Hepatocyte (in vitro differentiated cells): ENCODE results near the gene ING5. TPM values are rescaled to one million over a fixed set of nuclear protein-coding genes. Genes with fewer than 3 reads are reported as not detected.

Experiments
- DNase-seq: peaks from one replicate; pipeline ENCODE4 v3.0.0-alpha.2; 2016; ENCODE audit warnings: low spot score
- H2AFZ ChIP-seq: fragments of 200-600 bp; sonication (generic); 2 replicates; pipeline ENCODE4 v1.6.0; 2016; ENCODE audit warnings: antibody characterized with exemption, mild to moderate bottlenecking
- H3K27ac ChIP-seq: fragments of 200-600 bp; sonication (generic); 2 replicates; pipeline ENCODE4 v1.5.1; 2016; ENCODE audit warnings: mild to moderate bottlenecking
- H3K27me3 ChIP-seq: fragments of 200-600 bp; sonication (generic); 2 replicates; pipeline ENCODE4 v1.6.1; 2016
- H3K36me3 ChIP-seq: fragments of 200-600 bp; sonication (generic); replicated peaks from 2 replicates; pipeline ENCODE4 v1.5.1; 2016; ENCODE audit warnings: low read depth; ENCODE audit not compliant: insufficient read depth
- H3K4me1 ChIP-seq: fragments of 200-600 bp; sonication (generic); 2 replicates; pipeline ENCODE4 v1.5.1; 2016; ENCODE audit warnings: mild to moderate bottlenecking, moderate library complexity; ENCODE audit not compliant: insufficient read depth
- H3K4me2 ChIP-seq: fragments of 200-600 bp; sonication (generic); 2 replicates; pipeline ENCODE4 v1.6.0; 2016
- H3K4me3 ChIP-seq: fragments of 200-600 bp; sonication (generic); 2 replicates; pipeline ENCODE4 v1.5.1; 2016; ENCODE audit warnings: mild to moderate bottlenecking
- H3K79me2 ChIP-seq: fragments of 200-600 bp; sonication (generic); 2 replicates; pipeline ENCODE4 v1.6.0; 2017; ENCODE audit warnings: mild to moderate bottlenecking
- H3K9me2 ChIP-seq: fragments of 200-600 bp; sonication (generic); replicated peaks from 2 replicates; pipeline ENCODE4 v1.6.0; 2017; ENCODE audit warnings: mild to moderate bottlenecking; ENCODE audit not compliant: insufficient read depth
- H3K9me3 ChIP-seq: fragments of 200-600 bp; sonication (generic); 2 replicates; pipeline ENCODE4 v1.5.1; 2016; ENCODE audit warnings: low read depth, mild to moderate bottlenecking
- H4K20me1 ChIP-seq: fragments of 200-600 bp; sonication (generic); 2 replicates; pipeline ENCODE4 v1.6.0; 2016; ENCODE audit warnings: mild to moderate bottlenecking; ENCODE audit not compliant: insufficient read depth, poor library complexity, severe bottlenecking
- EZH2 ChIP-seq: fragments of 200-600 bp; sonication (generic); IDR thresholded peaks from 2 replicates; pipeline ENCODE4 v1.6.1; 2016; ENCODE audit warnings: antibody characterized with exemption, mild to moderate bottlenecking, borderline replicate concordance
- EZH2phosphoT487 ChIP-seq: fragments of 200-600 bp; sonication (generic); IDR thresholded peaks from one replicate; pipeline ENCODE4 v1.6.1; 2018; ENCODE audit warnings: antibody characterized with exemption, mild to moderate bottlenecking, low read depth, moderate library complexity; ENCODE audit not compliant: unreplicated experiment, severe bottlenecking
- WGBS: methylation state at CpG from one replicate; pipeline ENCODE4 v1.1.6; 2016; ENCODE audit warnings: low lambda C conversion rate; ENCODE audit errors: missing lambda C conversion rate; 5-methylcytosine and 5-hydroxymethylcytosine counted together
- polyA plus RNA-seq: library from polyadenylated mRNA; unstranded; fragments of >200 nt; fragmentation: Nextera tagmentation; extraction: Ambion mirVana; gene quantifications from 2 replicates; pipeline ENCODE4 v1.2.1, GENCODE V29; 2016
- total RNA-seq: library from RNA; depleted of rRNA; stranded (reverse); fragments of >200 nt; gene quantifications from 2 replicates; pipeline ENCODE4 v1.2.3, GENCODE V29; 2014
- TF ChIP-seq, protein P1 (sequence below): fragments of 200-600 bp; sonication (generic); IDR thresholded peaks from 2 replicates; pipeline ENCODE4 v1.5.1; 2016; ENCODE audit warnings: antibody characterized with exemption, mild to moderate bottlenecking; ENCODE audit not compliant: poor library complexity

ING5 gene
- total and polyA plus RNA-seq, 2 experiments from 2014 or later: 27.6 to 33.4 TPM

DNA sequence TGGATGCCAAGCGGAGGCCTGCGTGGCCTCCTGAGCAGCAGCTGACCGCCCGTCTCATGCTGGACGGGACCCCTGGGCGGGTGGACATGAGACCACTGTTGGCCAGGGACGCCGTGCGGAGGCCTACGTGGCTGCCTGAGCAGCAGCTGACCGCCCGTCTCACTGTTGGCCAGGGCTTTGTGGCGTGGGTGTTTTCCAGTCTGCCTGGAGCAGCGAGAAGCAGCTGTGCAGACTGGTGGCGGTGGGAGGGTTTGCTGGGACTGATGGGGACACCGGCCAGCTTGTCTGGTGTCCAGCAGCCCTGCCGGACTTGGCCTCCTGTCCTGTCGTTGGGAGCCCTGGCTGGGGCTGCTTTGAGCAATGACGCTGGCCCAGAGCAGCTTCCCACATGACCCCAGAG lies 26.8 kb downstream of the ING5 start:
- Histone ChIP-seq H3K27ac (no peak overlapping the region), H3K4me3 (no peak overlapping the region), H3K9me2 (no peaks in the 10 kb centered on the region), H3K36me3 (no peaks in the 10 kb centered on the region), H3K9me3 (no peaks in the 10 kb centered on the region), H3K4me1 (no peaks in the 10 kb centered on the region), H3K27me3 (no peaks in the 10 kb centered on the region), H4K20me1 (no peaks in the 10 kb centered on the region), H2AFZ (no peak overlapping the region), H3K4me2 (no peak overlapping the region), H3K79me2 (no peaks in the 10 kb centered on the region)
- DNase-seq: no peak
- WGBS: 97% methylated on average over 19 of the region's 19 CpGs
- TF ChIP-seq, protein P1, sequence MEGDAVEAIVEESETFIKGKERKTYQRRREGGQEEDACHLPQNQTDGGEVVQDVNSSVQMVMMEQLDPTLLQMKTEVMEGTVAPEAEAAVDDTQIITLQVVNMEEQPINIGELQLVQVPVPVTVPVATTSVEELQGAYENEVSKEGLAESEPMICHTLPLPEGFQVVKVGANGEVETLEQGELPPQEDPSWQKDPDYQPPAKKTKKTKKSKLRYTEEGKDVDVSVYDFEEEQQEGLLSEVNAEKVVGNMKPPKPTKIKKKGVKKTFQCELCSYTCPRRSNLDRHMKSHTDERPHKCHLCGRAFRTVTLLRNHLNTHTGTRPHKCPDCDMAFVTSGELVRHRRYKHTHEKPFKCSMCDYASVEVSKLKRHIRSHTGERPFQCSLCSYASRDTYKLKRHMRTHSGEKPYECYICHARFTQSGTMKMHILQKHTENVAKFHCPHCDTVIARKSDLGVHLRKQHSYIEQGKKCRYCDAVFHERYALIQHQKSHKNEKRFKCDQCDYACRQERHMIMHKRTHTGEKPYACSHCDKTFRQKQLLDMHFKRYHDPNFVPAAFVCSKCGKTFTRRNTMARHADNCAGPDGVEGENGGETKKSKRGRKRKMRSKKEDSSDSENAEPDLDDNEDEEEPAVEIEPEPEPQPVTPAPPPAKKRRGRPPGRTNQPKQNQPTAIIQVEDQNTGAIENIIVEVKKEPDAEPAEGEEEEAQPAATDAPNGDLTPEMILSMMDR: no peak
- TF ChIP-seq EZH2phosphoT487: no peak
- TF ChIP-seq EZH2: no peak

DNA sequence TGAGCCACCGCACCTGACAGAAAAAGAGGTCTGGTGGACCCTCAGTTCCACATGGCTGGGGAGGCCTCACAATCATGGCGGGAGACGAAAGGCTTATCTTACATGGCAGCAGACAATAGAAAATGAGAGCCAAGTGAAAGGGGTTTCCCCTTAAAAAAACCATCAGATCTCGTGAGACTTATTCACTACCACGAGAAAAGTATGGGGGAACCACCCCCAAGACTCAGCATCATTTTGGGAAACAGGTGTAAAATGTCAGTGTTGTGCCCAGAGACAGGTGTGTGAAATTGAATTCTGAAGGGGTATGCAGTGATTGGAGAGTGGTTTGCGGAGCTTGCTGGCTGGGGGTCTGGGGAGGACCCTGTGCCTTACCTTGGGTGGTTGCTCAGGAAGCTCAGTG lies 28.0 kb downstream of the ING5 start:
- Histone ChIP-seq H2AFZ (no peak overlapping the region), H3K79me2 (no peaks in the 10 kb centered on the region), H4K20me1 (no peaks in the 10 kb centered on the region), H3K4me3 (no peak overlapping the region), H3K36me3 (no peaks in the 10 kb centered on the region), H3K4me1 (no peaks in the 10 kb centered on the region), H3K4me2 (no peak overlapping the region), H3K27ac (no peak overlapping the region), H3K9me2 (no peaks in the 10 kb centered on the region), H3K9me3 (no peaks in the 10 kb centered on the region), H3K27me3 (no peaks in the 10 kb centered on the region)
- DNase-seq: no peak
- WGBS: 94% methylated on average over 6 of the region's 6 CpGs
- TF ChIP-seq, protein P1: no peak
- TF ChIP-seq EZH2phosphoT487: no peak
- TF ChIP-seq EZH2: no peak

DNA sequence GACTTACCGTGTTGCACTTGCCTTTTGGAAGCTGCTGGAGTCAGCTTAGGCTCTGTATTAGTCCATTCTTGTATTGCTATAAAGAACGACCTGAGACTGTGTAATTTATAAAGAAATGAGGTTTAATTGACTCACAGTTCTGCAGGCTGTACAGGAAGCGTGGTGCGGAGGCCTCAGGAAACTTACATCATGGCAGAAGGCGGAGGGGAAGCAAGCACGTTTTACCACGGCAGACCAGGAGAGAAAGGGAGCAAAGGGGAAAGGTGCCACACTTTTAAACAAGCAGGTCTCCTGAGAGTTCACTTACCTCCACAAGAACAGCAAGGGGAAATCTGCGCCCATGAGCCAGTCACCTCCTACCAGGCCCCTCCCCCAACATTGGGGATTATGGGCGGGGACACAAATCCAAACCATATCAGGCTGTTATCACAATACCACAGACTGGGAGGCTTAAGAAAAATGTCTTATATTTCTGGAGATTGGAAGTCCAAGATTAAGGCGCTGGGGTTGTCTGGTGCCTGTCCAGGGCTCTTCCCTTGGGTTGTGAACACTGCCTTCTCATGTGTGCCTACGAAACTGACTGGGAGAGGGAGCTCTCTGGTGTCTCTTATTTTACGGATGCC lies 28.9 kb downstream of the ING5 start:
- H4K20me1 ChIP-seq: no peaks in the 10 kb centered on the region
- no peaks in the 10 kb centered on the region for H3K9me3 ChIP-seq
- DNase-seq: no peak
- no peaks in the 10 kb centered on the region for H3K27me3 ChIP-seq
- no peak for TF ChIP-seq EZH2
- TF ChIP-seq, protein P1: no peak
- no peak for TF ChIP-seq EZH2phosphoT487
- H3K79me2 ChIP-seq: peaks cover 3% of the 10 kb centered on the region
- no peaks in the 10 kb centered on the region for H3K4me1 ChIP-seq
- no peak overlapping the region for H2AFZ ChIP-seq
- 84% methylated on average over 12 of the region's 12 CpGs for WGBS
- H3K27ac ChIP-seq: no peak overlapping the region
- no peaks in the 10 kb centered on the region for H3K36me3 ChIP-seq
- no peaks in the 10 kb centered on the region for H3K9me2 ChIP-seq
- H3K4me2 ChIP-seq: no peak overlapping the region
- no peak overlapping the region for H3K4me3 ChIP-seq
